ENCODE data around the gene TBR1. TPM values are rescaled to one million over a fixed set of nuclear protein-coding genes. Genes with fewer than 3 reads are reported as not detected.

Gene TBR1
- total RNA-seq, 1 donor from 2014 or later: not detected

DNA sequence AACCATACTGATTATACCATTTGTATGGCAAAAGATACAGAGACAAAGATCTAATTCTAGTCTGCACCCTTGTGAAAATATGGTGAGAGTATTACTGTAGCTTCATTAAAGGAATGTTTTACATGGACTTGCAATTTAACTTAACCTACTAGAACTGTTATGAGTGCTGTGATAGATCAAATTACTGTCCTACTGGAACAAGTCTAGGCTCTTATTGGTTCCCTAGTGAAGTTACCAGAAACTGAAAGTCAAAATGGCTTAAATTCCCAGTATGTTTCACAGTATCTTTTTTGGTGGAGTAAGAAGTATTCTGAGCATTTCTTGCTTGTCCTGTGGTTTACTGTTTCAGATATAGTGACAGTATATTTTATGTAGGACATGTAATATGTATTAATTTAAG lies 3.8 kb upstream of the TBR1 start:
- ATAC-seq: no peak
- intact Hi-C loops (cut with DNase I): no loop called here
- no peak for DNase-seq (ENCODE audit: missing footprints)

DNA sequence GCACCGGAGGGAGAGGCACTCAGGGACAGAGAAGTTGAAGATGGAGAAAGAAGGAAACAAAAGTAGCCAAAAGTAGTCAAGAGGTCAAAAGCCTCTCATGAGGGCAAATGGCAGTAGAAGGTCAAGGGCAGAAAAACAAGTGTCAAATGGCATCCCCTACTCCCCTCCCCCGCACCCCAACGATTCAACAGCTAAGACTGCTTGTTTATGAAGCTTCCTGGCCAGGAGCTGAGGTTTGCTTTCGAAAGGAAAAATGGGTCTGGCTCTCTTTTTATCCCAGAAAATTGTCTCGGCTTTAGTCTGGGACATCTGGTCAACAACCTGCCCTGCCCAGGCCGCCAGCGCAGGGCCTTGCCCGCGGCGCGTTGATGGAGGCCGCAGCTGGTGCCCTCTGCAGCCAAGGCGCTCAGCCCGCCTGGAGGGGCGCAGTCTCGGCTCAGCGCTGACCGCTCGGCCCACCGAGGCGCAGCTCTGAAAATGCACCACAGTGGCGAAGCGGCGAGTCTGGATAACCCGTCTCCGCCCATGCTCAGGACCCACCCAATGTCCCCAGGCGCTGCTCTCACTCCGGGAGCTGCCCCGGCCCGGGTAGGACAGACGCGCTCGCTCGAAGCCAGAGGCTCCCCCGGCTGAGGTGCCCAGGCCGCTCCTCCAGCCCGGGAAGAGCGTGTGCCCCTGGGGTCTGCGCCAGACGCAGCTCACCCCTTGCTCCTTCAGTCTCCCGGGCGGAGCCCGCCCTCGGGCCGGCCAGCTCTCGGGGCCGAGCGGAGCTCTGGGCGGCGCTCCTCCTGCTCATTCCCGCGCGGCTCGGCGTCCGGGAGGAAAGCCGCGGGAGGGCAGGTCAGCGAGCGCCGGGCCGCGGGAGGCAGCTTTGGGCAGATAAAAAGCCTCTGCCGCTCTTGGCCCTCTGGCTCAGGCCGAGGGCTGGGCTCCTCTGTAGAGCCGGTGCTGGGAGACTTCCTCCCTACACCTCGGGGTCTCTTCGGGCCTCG lies 1.8 kb upstream of the TBR1 start:
- DNase-seq (ENCODE audit: missing footprints) (no peak), ATAC-seq (peak; percentile 74)
- intact Hi-C loops (cut with DNase I): no loop called here

- ATAC-seq (no peak), DNase-seq (ENCODE audit: missing footprints) (no peak)
- intact Hi-C loops (cut with DNase I): no loop called here
Measured at GRCh38 chr2:161415034-161415986, 787 bp upstream of the TBR1 start.

- intact Hi-C loops (cut with DNase I): no loop called here
- no peak for DNase-seq (ENCODE audit: missing footprints)
- no peak for ATAC-seq
Measured at GRCh38 chr2:161416708-161417437, 776 bp downstream of the TBR1 start.

DNA sequence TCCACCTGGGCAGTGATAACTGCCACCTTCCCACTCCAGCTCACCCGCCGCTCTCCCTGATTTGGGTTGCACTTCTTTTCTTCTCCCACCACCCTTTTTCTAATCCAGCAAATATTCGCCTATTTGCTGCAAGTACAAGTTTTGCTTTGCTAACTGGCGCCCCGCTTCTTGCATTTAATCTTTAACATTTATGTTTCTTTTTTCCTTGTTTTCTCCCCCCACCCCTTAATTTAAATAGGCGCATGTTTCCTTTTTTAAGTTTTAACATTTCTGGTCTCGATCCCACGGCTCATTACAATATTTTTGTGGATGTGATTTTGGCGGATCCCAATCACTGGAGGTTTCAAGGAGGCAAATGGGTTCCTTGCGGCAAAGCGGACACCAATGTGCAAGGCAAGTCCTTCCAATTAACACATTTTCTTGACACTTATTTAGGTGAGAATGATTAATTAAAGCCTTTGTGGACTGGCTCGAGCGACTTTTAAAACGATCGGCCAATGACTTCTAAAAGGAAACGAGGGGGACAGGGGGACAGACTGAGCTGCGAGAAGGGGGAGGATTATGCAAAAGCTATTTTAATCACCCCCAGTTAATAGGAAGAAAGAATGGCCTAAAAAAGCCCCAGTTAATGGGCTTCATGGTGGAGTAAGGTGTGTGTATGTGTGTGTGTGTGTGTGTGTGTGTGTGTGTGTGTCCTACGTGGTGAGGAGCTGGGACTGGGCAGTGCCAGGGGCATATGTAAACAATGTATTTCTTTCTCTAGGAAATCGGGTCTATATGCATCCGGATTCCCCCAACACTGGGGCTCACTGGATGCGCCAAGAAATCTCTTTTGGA lies 1.6 kb downstream of the TBR1 start:
- ATAC-seq: no peak
- intact Hi-C loops (cut with DNase I): no loop called here
- DNase-seq (ENCODE audit: missing footprints): no peak

DNA sequence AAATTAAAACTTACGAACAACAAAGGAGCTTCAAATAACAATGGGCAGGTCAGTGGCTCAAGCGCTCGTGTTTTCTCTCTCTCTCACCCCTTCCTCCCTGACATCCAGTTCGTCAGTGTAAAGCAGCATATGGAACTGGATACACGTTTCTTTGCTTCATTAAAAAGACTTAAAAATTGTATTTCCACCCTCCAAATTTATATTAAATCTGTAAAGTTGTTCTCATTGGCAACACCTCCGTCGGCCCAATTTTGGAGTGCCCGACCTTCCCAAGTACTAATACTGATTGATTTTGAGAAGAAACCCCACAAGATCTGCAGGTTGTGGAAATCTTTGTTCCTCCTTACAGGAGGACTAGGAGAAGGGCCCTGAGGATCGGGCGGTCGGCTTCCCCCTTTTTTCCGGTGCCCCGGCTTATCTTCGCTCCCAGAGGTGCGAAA lies 2.2 kb downstream of the TBR1 start:
- intact Hi-C loops (cut with DNase I): no loop called here
- no peak for DNase-seq (ENCODE audit: missing footprints)
- no peak for ATAC-seq

GRCh38 chr2:161418715-161419637 lies 2.9 kb downstream of the TBR1 start:
- intact Hi-C loops (cut with DNase I): no loop called here
- ATAC-seq (no peak), DNase-seq (ENCODE audit: missing footprints) (no peak)

GRCh38 chr2:161419638-161420190 lies 3.6 kb downstream of the TBR1 start:
- no peak for DNase-seq (ENCODE audit: missing footprints)
- ATAC-seq: no peak
- intact Hi-C loops (cut with DNase I): no loop called here

GRCh38 chr2:161420406-161421074 lies 4.4 kb downstream of the TBR1 start:
- intact Hi-C loops (cut with DNase I): no loop called here
- DNase-seq (ENCODE audit: missing footprints) (no peak), ATAC-seq (no peak)

DNA sequence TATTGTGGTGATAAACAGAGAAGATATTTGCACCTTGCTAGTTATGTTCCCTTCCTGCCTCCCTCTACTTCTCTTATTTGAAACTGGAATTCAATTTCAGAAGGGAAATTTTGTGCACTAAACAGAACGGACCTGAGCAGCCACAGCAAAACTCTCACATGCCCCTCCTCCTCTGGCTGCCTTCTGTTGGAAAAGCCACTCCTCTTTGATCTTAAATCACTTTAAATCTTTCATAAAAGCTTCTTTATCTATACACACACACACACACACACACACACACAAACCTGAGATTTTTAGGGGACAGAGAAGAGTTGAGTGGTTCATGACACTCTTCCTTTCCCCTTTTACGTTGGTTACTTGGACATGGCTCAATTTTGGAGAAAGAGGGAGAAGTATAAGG lies 5.6 kb downstream of the TBR1 start:
- intact Hi-C loops (cut with DNase I): no loop called here
- no peak for DNase-seq (ENCODE audit: missing footprints)
- ATAC-seq: no peak

DNA sequence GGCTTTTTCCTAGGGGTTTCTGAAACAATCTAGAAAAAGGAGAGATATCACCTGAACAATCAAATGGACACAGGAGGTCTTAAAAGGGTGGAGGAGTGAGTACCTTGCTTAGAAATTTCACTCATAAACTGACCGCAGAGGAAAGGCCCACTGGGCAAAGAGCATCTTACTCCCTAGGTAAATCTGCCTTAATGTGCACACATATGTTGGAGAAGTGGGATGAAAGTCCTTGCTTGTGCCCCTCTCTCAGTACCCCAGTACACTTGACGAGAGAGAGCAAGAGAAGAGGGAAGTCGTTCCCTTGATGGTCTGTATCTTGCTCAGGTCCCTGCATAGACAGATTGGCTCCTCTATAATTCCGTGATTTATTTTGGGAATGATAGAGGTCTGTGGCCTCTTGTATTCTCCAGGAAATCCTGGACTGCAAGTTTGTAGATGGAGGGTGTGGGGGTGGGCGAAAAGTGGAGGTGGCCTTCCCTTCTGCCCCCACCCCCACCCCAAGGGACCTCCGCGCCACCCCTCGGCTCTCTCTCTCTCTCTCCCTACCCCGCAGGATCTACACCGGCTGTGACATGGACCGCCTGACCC lies 6.8 kb downstream of the TBR1 start:
- ATAC-seq: no peak
- intact Hi-C loops (cut with DNase I): no loop called here

DNA sequence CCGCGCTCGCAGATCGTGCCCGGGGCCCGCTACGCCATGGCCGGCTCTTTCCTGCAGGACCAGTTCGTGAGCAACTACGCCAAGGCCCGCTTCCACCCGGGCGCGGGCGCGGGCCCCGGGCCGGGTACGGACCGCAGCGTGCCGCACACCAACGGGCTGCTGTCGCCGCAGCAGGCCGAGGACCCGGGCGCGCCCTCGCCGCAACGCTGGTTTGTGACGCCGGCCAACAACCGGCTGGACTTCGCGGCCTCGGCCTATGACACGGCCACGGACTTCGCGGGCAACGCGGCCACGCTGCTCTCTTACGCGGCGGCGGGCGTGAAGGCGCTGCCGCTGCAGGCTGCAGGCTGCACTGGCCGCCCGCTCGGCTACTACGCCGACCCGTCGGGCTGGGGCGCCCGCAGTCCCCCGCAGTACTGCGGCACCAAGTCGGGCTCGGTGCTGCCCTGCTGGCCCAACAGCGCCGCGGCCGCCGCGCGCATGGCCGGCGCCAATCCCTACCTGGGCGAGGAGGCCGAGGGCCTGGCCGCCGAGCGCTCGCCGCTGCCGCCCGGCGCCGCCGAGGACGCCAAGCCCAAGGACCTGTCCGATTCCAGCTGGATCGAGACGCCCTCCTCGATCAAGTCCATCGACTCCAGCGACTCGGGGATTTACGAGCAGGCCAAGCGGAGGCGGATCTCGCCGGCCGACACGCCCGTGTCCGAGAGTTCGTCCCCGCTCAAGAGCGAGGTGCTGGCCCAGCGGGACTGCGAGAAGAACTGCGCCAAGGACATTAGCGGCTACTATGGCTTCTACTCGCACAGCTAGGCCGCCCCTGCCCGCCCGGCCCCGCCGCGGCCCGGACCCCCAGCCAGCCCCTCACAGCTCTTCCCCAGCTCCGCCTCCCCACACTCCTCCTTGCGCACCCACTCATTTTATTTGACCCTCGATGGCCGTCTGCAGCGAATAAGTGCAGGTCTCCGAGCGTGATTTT lies 7.6 kb downstream of the TBR1 start:
- DNase-seq (ENCODE audit: missing footprints) (peak; percentile 74), ATAC-seq (no peak)
- intact Hi-C loops (cut with DNase I): no loop called here

More for the DNA sequence above, 6.8 kb downstream of the TBR1 start:
- DNase-seq (ENCODE audit: missing footprints): no peak

DNA sequence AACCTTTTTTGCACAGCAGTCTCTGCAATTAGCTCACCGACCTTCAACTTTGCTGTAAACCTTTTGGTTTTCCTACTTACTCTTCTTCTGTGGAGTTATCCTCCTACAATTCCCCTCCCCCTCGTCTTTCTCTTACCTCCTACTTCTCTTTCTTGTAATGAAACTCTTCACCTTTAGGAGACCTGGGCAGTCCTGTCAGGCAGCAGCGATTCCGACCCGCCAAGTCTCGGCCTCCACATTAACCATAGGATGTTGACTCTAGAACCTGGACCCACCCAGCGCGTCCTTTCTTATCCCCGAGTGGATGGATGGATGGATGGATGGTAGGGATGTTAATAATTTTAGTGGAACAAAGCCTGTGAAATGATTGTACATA lies 8.3 kb downstream of the TBR1 start:
- no peak for DNase-seq (ENCODE audit: missing footprints)
- intact Hi-C loops (cut with DNase I): no loop called here
- no peak for ATAC-seq

GRCh38 chr2:161424891-161425727 lies 9.0 kb downstream of the TBR1 start:
- intact Hi-C loops (cut with DNase I): no loop called here
- DNase-seq (ENCODE audit: missing footprints) (no peak), ATAC-seq (no peak)

All from Right ventricle myocardium inferior (tissue), 1 donor.